CD4-positive, CD25-positive, alpha-beta regulatory T cell (primary cell): Measurements from ENCODE around the gene SLC5A6. TPM values are rescaled to one million over a fixed set of nuclear protein-coding genes. Genes with fewer than 3 reads are reported as not detected.

Experiments used
- ATAC-seq, 2 donors: fragments of 150-1000 bp; cut with Tn5 transposase; one replicate each; pipeline ENCODE4 v1.10.0; 2021; ENCODE audit warnings: low read depth in 2 of 2, moderate number of reproducible peaks in 2 of 2, moderate library complexity in 1 of 2
- DNase-seq, 3 donors: peaks; one replicate each; pipeline versions ENCODE4 v3.0.0 to v3.0.0-alpha.2; 2012 to 2022; ENCODE audit warnings: mixed read lengths in 1 of 3
- H3K27ac ChIP-seq: one replicate; pipeline ENCODE4 v1.7.0; 2013; ENCODE audit warnings: mild to moderate bottlenecking, low read length; ENCODE audit not compliant: insufficient read depth, poor library complexity, severe bottlenecking
- H3K27me3 ChIP-seq: one replicate; pipeline ENCODE4 v1.7.0; 2013; ENCODE audit warnings: low read length; ENCODE audit not compliant: control insufficient read depth, insufficient read depth
- H3K36me3 ChIP-seq: one replicate; pipeline ENCODE4 v1.7.0; 2013; ENCODE audit warnings: mild to moderate bottlenecking, low read length, moderate library complexity; ENCODE audit not compliant: control insufficient read depth, insufficient read depth
- H3K4me1 ChIP-seq: 2 replicates; pipeline ENCODE4 v1.7.0; 2013; ENCODE audit warnings: mild to moderate bottlenecking, low read length; ENCODE audit not compliant: insufficient read depth, control insufficient read depth, poor library complexity, severe bottlenecking
- H3K4me3 ChIP-seq: one replicate; pipeline ENCODE4 v1.7.0; 2013; ENCODE audit warnings: low read depth, mild to moderate bottlenecking, low read length, moderate library complexity
- H3K9me3 ChIP-seq, 2 experiments: 1 replicate in 1 of 2; 2 replicates in 1 of 2; pipeline ENCODE4 v1.7.0; 2013; ENCODE audit warnings: low read length in 2 of 2, mild to moderate bottlenecking in 1 of 2, moderate library complexity in 1 of 2; ENCODE audit not compliant: control insufficient read depth in 2 of 2
- H3K27ac Mint-ChIP-seq, 3 donors: one replicate each; pipeline ENCODE4 v1.8.0; 2020 to 2022; ENCODE audit warnings: mild to moderate bottlenecking in 3 of 3, mixed read lengths in 3 of 3, moderate library complexity in 2 of 3
- H3K27me3 Mint-ChIP-seq: one replicate; pipeline ENCODE4 v1.8.0; 2022; ENCODE audit warnings: mild to moderate bottlenecking, mixed read lengths
- H3K36me3 Mint-ChIP-seq: one replicate; pipeline ENCODE4 v1.8.0; 2020; ENCODE audit warnings: mixed read lengths
- H3K4me1 Mint-ChIP-seq, 4 donors: one replicate each; pipeline ENCODE4 v1.8.0; 2020 to 2022; ENCODE audit warnings: mixed read lengths in 4 of 4, mild to moderate bottlenecking in 1 of 4
- H3K4me3 Mint-ChIP-seq, 4 donors: one replicate each; pipeline ENCODE4 v1.8.0; 2020 to 2022; ENCODE audit warnings: mild to moderate bottlenecking in 4 of 4, mixed read lengths in 4 of 4, moderate library complexity in 3 of 4
- H3K9me3 Mint-ChIP-seq, 7 donors: one replicate each; pipeline ENCODE4 v1.8.0; 2020 to 2022; ENCODE audit warnings: mixed read lengths in 7 of 7, mild to moderate bottlenecking in 3 of 7, moderate library complexity in 2 of 7
- polyA plus RNA-seq, 4 donors: library from polyadenylated mRNA; unstranded; fragments of 300-500 nt; fragmentation: Illumina TruSeq; gene quantifications; one replicate each; pipeline ENCODE4 v1.2.3, GENCODE V29; 2021
- total RNA-seq: library from RNA; stranded (reverse); gene quantifications from one replicate; pipeline ENCODE4 v1.2.3, GENCODE V29; 2022

Gene SLC5A6
- 154 TPM for total RNA-seq
- 10 to 100 TPM; 15.5 to 18.5 (median 17.0) TPM for polyA plus RNA-seq

DNA sequence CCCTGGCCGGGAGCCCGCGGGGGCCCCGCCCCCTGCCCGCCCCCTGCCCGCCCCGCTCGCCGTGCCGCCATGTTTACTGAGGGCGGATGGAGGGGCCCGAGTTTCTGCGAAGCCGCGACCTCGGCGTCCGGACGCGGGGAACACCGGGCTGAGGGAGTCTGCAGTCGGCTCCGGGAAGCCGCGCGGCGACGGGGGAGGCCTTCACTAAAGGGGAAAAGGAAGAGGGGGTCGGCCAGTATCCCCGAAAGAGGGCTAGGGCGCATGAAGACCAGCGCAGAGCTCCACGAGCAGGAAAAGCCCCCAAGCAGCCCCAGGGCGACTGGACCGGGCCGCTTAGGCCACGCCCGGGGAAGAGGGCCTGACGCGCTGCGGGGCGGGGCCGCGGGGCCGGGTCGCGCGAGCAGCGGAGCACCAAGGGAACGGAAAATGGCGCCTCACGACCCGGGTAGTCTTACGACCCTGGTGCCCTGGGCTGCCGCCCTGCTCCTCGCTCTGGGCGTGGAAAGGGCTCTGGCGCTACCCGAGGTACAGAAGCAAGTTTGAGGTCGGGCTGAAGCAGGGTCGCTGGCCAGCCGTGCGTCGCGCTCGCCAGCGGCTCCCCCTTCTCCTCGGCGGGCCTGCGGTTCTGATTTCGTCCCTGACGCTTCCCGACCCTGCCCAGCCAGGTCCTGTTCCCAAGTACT, at the start of gene SLC5A6, which contains the start of gene ATRAID:
SLC5A6 (minus strand) TSS at position 326 of the 683 bp plus-strand sequence. CDS start 4,618 bp downstream, outside the sequence.
ATRAID (plus strand) TSS at position 99 of the 683 bp plus-strand sequence; CDS start at position 427, 328 bp downstream.
- H3K4me3 Mint-ChIP-seq, result peak within 1 kb of the TSS; percentile 91 to 100 (median 99)
- H3K27me3 Mint-ChIP-seq, result peaks cover 4% of the 10 kb centered on the region
- peak within 1 kb of the TSS; percentile 99 for H3K27ac ChIP-seq
- H3K27me3 ChIP-seq, result no peaks in the 10 kb centered on the region
- H3K27ac Mint-ChIP-seq, result peak within 1 kb of the TSS; percentile 100
- H3K4me1 Mint-ChIP-seq, result peaks cover 6 to 49% (median 30%) of the 10 kb centered on the region in 4 donors
- H3K9me3 Mint-ChIP-seq, result peaks cover 0 to 1% (median 0%) of the 10 kb centered on the region in 7 donors
- H3K36me3 Mint-ChIP-seq, result peaks cover 10% of the 10 kb centered on the region
- ATAC-seq (peak; percentile 90 to 92), DNase-seq (peak; percentile 85 to 94 (median 93))
- peak within 1 kb of the TSS; percentile 91 for H3K4me3 ChIP-seq
- H3K36me3 ChIP-seq, result peaks cover 33% of the 10 kb centered on the region
- H3K4me1 ChIP-seq, result peaks cover 21% of the 10 kb centered on the region
- no peaks in the 10 kb centered on the region for H3K9me3 ChIP-seq

DNA sequence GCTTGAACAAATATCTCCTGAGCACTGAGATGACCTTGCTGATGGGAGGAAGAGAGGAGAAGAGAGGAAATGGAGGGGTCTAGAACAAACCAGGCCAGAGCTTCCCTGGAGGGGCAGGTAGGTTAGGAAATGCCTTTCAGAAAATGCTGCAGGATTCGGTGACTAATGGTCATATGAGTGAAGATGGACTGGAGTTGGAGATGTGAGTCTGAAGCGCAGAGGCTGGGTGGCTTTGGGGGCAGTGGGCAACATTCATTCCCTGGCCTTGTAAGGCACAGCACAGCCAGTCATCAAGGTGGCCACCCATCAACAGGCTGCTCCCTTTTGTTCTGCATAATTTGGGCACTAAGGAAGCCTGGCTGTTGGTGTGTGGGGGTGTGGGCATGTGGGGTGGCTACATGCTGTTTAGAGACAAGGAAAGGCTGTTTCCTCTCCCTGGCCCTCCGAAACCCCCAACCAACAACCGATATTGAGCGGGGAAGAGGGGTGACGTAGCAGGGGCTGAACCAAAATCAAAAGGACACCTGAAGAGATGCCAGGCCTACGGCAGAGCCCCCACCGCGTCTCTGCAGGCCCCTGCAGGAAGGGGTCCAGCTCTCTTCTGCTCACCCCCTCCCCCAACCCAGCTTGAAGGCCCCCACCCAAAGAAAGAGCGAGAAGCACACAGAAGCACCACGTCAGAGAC, 49.3 kb upstream of the SLC5A6 start:
- Histone ChIP-seq H3K27ac (no peak overlapping the region), H3K4me3 (no peak overlapping the region), H3K9me3 (no peaks in the 10 kb centered on the region), H3K4me1 (peaks cover 37% of the 10 kb centered on the region), H3K36me3 (no peaks in the 10 kb centered on the region), H3K27me3 (peaks cover 26% of the 10 kb centered on the region)
- Mint-ChIP-seq H3K27ac (no peak overlapping the region), H3K9me3 (peaks cover 0 to 3% (median 0%) of the 10 kb centered on the region in 7 donors), H3K27me3 (peaks cover 58% of the 10 kb centered on the region), H3K36me3 (peaks cover 3% of the 10 kb centered on the region), H3K4me3 (peak overlapping the region; percentile 36 to 65 (median 57)), H3K4me1 (peaks cover 0 to 30% (median 13%) of the 10 kb centered on the region in 4 donors)
- no peak for ATAC-seq
- no peak for DNase-seq

DNA sequence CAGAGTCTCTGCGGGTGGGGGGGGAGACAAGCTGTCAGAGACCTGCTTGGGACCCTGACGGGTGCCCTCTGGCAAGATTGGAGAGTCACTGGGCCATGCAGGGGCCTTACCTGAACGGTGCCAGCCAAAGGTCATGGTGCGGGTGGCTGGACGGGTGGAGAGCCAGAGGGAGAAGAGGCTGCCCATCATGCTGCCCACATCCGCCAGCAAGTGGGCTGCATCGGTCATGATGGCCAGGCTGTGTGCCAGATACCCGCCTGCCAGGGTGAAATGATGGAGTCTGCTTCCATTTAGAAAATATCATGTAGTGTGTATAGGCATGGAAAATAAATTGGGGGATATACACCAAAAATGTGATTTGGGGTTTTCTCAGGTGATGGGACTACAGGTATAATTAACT, 46.0 kb upstream of the SLC5A6 start:
- H3K27me3 Mint-ChIP-seq, result peaks cover 61% of the 10 kb centered on the region

DNA sequence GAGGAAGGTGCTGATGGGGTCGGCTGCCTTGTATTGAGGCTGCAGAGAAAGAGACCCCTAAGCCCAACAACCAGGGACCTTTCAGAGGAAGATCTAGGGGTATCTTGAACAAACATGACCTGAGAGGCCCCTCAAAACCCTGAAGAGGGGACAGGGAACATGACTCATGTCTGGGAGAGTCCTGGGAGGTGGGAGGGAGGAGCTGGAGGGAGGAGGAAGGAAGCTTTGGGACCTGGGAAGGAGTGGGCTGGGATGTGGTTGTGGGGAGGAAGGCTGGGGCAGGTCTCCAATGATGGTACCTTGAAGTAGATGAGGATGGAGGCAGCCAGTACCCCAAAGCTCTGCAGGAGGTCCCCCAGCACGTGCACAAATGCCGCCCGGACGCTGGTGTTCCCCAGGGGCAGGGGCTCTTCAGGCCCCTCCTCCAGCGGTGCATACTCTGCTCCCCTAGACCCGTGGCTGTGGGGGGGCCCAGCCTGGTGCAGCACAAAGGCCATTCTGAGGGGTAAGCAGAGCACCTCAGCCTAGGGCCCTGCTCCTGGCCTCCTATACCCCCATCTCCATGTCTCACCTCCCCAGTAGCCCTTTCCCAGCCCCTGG, 44.9 kb upstream of the SLC5A6 start:
- no peak overlapping the region for H3K27ac Mint-ChIP-seq

More for the DNA sequence above, 46.0 kb upstream of the SLC5A6 start:
- no peak for DNase-seq
- H3K4me1 Mint-ChIP-seq, result peaks cover 0 to 15% (median 1%) of the 10 kb centered on the region in 4 donors
- peak overlapping the region in 1 of 3 donors; percentile 44 for H3K27ac Mint-ChIP-seq
- Histone ChIP-seq H3K4me1 (peaks cover 15% of the 10 kb centered on the region), H3K27me3 (peaks cover 18% of the 10 kb centered on the region), H3K9me3 (no peaks in the 10 kb centered on the region), H3K4me3 (no peak overlapping the region), H3K36me3 (no peaks in the 10 kb centered on the region), H3K27ac (no peak overlapping the region)
- H3K9me3 Mint-ChIP-seq, result peaks cover 0 to 3% (median 0%) of the 10 kb centered on the region in 7 donors
- H3K4me3 Mint-ChIP-seq, result no peak overlapping the region
- no peak for ATAC-seq
- H3K36me3 Mint-ChIP-seq, result no peaks in the 10 kb centered on the region

DNA sequence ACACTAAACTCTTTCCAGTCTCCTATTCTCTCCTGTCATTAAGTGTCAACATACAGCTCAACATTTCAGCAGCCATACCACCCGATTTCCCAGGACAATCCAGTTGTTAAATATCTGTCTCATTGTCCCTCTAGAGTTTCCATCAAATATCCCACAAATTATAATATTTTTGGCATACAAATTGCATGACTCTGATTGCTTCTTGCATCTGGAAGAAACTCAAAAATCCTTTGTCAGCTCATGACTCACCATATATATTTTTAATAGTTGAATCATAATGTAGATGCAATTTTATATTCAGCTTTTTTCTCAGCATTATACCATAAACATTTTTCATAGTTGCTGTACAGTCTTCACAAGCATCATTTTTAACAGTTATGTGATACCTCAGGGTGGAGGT, 43.6 kb upstream of the SLC5A6 start:
- H3K27ac ChIP-seq, result no peak overlapping the region
- Mint-ChIP-seq H3K36me3 (no peaks in the 10 kb centered on the region), H3K27me3 (peaks cover 56% of the 10 kb centered on the region), H3K4me1 (peaks cover 0 to 2% (median 0%) of the 10 kb centered on the region in 4 donors), H3K9me3 (peaks cover 0 to 3% (median 0%) of the 10 kb centered on the region in 7 donors), H3K27ac (no peak overlapping the region), H3K4me3 (no peak overlapping the region)
- H3K4me3 ChIP-seq, result no peak overlapping the region
- no peak for DNase-seq
- H3K9me3 ChIP-seq, result no peaks in the 10 kb centered on the region
- no peaks in the 10 kb centered on the region for H3K4me1 ChIP-seq
- ATAC-seq, result no peak
- peaks cover 10% of the 10 kb centered on the region for H3K27me3 ChIP-seq
- H3K36me3 ChIP-seq, result no peaks in the 10 kb centered on the region

More for the DNA sequence above, 44.9 kb upstream of the SLC5A6 start:
- H3K36me3 Mint-ChIP-seq, result no peaks in the 10 kb centered on the region
- peaks cover 61% of the 10 kb centered on the region for H3K27me3 Mint-ChIP-seq
- ATAC-seq (no peak), DNase-seq (no peak)
- peaks cover 0 to 3% (median 0%) of the 10 kb centered on the region in 7 donors for H3K9me3 Mint-ChIP-seq
- H3K4me3 Mint-ChIP-seq, result no peak overlapping the region
- Histone ChIP-seq H3K4me1 (peaks cover 5% of the 10 kb centered on the region), H3K27me3 (peaks cover 18% of the 10 kb centered on the region), H3K9me3 (no peaks in the 10 kb centered on the region), H3K4me3 (no peak overlapping the region), H3K36me3 (no peaks in the 10 kb centered on the region), H3K27ac (no peak overlapping the region)
- peaks cover 0 to 14% (median under 1%) of the 10 kb centered on the region in 4 donors for H3K4me1 Mint-ChIP-seq

DNA sequence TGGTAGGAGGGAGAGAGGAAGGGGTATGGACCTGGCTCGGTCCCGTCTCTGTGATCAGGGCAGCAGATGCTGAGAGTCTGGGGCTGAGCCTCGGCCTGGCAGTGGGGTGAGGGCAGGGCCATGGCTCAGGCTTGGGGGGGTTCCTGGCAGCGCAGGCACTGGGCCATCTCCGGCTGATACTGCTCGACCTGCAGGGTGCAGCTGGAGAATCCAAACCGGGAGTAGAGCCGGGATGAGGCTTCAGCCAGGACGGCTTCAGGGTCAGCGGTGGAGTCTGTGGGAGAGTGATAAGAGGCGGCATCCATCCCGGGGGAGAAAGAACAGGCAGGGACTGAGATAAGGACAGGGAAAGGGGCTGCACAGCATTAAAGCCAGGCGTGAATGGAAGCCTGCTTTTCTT, 43.1 kb upstream of the SLC5A6 start:
- Mint-ChIP-seq H3K9me3 (peaks cover 0 to 3% (median 0%) of the 10 kb centered on the region in 7 donors), H3K27me3 (peaks cover 51% of the 10 kb centered on the region), H3K27ac (no peak overlapping the region), H3K36me3 (no peaks in the 10 kb centered on the region), H3K4me3 (no peak overlapping the region), H3K4me1 (no peaks in the 10 kb centered on the region)
- ATAC-seq, result no peak
- Histone ChIP-seq H3K9me3 (no peaks in the 10 kb centered on the region), H3K27ac (no peak overlapping the region), H3K4me3 (no peak overlapping the region), H3K27me3 (peaks cover 7% of the 10 kb centered on the region), H3K4me1 (peaks cover 4% of the 10 kb centered on the region), H3K36me3 (no peaks in the 10 kb centered on the region)
- DNase-seq, result no peak

DNA sequence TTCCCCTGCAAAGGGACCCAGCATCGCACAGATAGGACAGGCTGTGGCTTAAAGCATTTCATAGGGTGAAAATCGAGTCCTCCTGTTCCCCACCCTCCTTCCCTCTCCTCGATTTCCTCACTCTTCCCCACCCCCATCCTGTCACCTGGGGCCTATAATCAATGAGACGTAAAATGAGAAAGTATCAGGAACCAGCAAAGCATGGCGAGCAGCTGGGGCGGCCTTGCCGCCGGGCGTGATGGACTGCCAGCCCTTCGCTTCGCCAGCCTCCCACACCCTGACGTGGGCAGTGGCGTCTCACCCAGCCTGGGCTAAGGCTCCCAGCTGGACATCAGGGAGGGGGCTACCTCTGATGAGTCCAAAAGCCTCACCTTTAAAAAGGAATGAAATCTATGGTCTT, 39.7 kb upstream of the SLC5A6 start:
- no peak overlapping the region for H3K27ac Mint-ChIP-seq
- no peak overlapping the region for H3K4me3 ChIP-seq

More for the DNA sequence above, 39.7 kb upstream of the SLC5A6 start:
- H3K27me3 ChIP-seq, result peaks cover 4% of the 10 kb centered on the region
- Mint-ChIP-seq H3K36me3 (no peaks in the 10 kb centered on the region), H3K4me3 (no peak overlapping the region), H3K4me1 (no peaks in the 10 kb centered on the region), H3K9me3 (peaks cover 0 to 2% (median 0%) of the 10 kb centered on the region in 7 donors), H3K27me3 (peaks cover 35% of the 10 kb centered on the region)
- no peaks in the 10 kb centered on the region for H3K36me3 ChIP-seq
- no peak overlapping the region for H3K27ac ChIP-seq
- H3K4me1 ChIP-seq, result peaks cover 7% of the 10 kb centered on the region
- H3K9me3 ChIP-seq, result no peaks in the 10 kb centered on the region
- ATAC-seq (no peak), DNase-seq (no peak)
